Upper lobe of left lung (tissue), 6 donors: ENCODE results near the gene KRT7. TPM values are rescaled to one million over a fixed set of nuclear protein-coding genes. Genes with fewer than 3 reads are reported as not detected.
A peak's percentile ranks its signal among the peaks of the same experiment; 100 is the strongest.

Experiments
- ATAC-seq, 2 donors: fragments of 200-7000 bp; cut with Tn5 transposase; one replicate each; pipeline ENCODE4 v1.9.1; 2022; ENCODE audit warnings: mild to moderate bottlenecking in 2 of 2, moderate library complexity in 2 of 2; ENCODE audit not compliant: low FRiP score in 2 of 2
- DNase-seq, 2 donors: peaks; one replicate each; pipeline ENCODE4 v3.0.0-alpha.2; 2019 to 2020
- H3K27ac ChIP-seq, 4 donors: fragments of 200-600 bp; sonication (generic); one replicate each; pipeline ENCODE4 v1.5.1; 2016 to 2019
- H3K27me3 ChIP-seq, 4 donors: fragments of 200-600 bp; sonication (generic); one replicate each; pipeline ENCODE4 v1.5.1; 2017 to 2019
- H3K36me3 ChIP-seq, 4 donors: fragments of 200-600 bp; sonication (generic); one replicate each; pipeline ENCODE4 v1.5.1; 2016 to 2019
- H3K4me1 ChIP-seq, 4 donors: fragments of 200-600 bp; sonication (generic); one replicate each; pipeline ENCODE4 v1.5.1; 2018 to 2019
- H3K4me3 ChIP-seq, 4 donors: fragments of 200-600 bp; sonication (generic); one replicate each; pipeline ENCODE4 v1.5.1; 2017 to 2019; ENCODE audit warnings: mild to moderate bottlenecking in 2 of 4, moderate library complexity in 1 of 4
- H3K9me3 ChIP-seq, 4 donors: fragments of 200-600 bp; sonication (generic); one replicate each; pipeline ENCODE4 v1.5.1; 2018 to 2019
- EP300 ChIP-seq, 4 donors: sonication (generic); formaldehyde crosslinking; IDR thresholded peaks; one replicate each; pipeline ENCODE4 v1.5.1; 2017; ENCODE audit warnings: antibody characterized with exemption in 4 of 4, control low read depth in 2 of 4
- POLR2A ChIP-seq, 4 donors: fragments of 450-650 bp; IDR thresholded peaks; one replicate each; pipeline ENCODE4 v1.5.1; 2016 to 2017; ENCODE audit warnings: antibody characterized with exemption in 4 of 4, mild to moderate bottlenecking in 2 of 4
- POLR2AphosphoS5 ChIP-seq, 2 donors: sonication (generic); formaldehyde crosslinking; IDR thresholded peaks; one replicate each; pipeline ENCODE4 v1.5.1; 2017; ENCODE audit warnings: antibody characterized with exemption in 2 of 2
- WGBS, 2 donors: methylation state at CpG; one replicate each; pipeline ENCODE4 v1.1.5; 2017 to 2018; 5-methylcytosine and 5-hydroxymethylcytosine counted together
- total RNA-seq, 6 donors: library from RNA; depleted of rRNA in 4 of 6; stranded (reverse); fragments of >200 nt in 4 of 6; gene quantifications; one replicate each; pipeline versions ENCODE4 v1.1.0 to v1.2.1, GENCODE V29; 2016 to 2021
- TF ChIP-seq, protein P1 (sequence below), 6 experiments: fragments of 450-650 bp in 4 of 6; fragments of 200-600 bp in 2 of 6; sonication (generic) in 2 of 6; IDR thresholded peaks; one replicate each; pipeline ENCODE4 v1.5.1; 2016 to 2019; ENCODE audit warnings: antibody characterized with exemption in 6 of 6
- donor health status: DM: no; HTN: no; CAD: no; lungs with moderate emphysema.
- donor health status: DM: no; HTN: yes; CAD: no; lungs with severe emphysema.

The KRT7 gene
- total RNA-seq, 6 donors from 2014 or later: 247 to 1,279 (median 821) TPM

DNA sequence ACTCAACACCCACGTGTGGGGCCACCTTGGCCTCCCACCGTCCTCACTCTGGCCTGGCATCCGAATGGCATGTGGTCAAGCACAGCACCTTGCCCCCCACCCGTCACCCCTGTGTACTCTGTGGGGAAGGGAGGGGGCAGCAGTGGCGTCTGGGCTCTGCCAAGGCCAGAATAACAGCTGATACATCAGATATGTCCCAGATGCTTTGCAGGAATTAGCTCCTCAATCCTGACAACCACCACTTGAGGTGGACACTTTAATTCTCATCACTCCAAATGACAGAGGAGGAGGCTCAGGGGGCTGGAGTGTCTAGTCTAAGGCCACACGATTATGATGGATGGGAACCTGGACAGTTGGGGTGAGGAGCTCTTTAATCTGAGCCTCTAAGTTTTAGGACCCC, 39.5 kb upstream of the KRT7 start:
- 47 to 54% methylated on average over 3 to 6 of the region's 6 CpGs for WGBS, 2 donors
- H3K9me3 ChIP-seq: no peaks in the 10 kb centered on the region
- no peaks in the 10 kb centered on the region for H3K36me3 ChIP-seq
- DNase-seq (no peak), ATAC-seq (no peak)
- no peak overlapping the region for H3K4me3 ChIP-seq
- no peaks in the 10 kb centered on the region for H3K27me3 ChIP-seq
- TF ChIP-seq POLR2A (IDR thresholded peaks at IDR 0.05) (no peak), EP300 (IDR thresholded peaks at IDR 0.05) (no peak), POLR2AphosphoS5 (IDR thresholded peaks at IDR 0.05) (no peak)
- TF ChIP-seq, protein P1, sequence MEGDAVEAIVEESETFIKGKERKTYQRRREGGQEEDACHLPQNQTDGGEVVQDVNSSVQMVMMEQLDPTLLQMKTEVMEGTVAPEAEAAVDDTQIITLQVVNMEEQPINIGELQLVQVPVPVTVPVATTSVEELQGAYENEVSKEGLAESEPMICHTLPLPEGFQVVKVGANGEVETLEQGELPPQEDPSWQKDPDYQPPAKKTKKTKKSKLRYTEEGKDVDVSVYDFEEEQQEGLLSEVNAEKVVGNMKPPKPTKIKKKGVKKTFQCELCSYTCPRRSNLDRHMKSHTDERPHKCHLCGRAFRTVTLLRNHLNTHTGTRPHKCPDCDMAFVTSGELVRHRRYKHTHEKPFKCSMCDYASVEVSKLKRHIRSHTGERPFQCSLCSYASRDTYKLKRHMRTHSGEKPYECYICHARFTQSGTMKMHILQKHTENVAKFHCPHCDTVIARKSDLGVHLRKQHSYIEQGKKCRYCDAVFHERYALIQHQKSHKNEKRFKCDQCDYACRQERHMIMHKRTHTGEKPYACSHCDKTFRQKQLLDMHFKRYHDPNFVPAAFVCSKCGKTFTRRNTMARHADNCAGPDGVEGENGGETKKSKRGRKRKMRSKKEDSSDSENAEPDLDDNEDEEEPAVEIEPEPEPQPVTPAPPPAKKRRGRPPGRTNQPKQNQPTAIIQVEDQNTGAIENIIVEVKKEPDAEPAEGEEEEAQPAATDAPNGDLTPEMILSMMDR (IDR thresholded peaks at IDR 0.05): no peak
- H3K4me1 ChIP-seq: peaks cover 55 to 74% (median 65%) of the 10 kb centered on the region in 4 donors
- H3K27ac ChIP-seq: peak overlapping the region; percentile 66 to 88 (median 78)

DNA sequence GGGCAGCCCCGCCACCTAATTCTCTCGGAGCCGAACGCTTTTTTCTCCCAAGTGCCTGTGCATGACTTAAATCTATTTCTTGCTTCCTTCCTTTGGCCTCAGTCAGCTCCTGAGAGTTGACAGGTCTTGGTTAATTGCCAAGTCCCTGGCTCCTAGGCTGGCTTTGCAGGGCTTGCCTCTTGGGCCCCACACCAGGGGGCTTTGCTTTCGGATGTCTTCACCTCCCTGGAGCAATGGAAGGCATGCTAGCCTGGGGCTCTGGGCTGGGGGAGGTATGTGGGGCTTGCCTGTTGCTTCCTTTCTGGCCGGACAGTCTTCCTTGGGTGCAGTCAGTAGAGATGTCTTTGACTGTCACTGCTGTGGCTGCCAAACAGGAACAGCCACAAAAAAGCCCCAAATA, 39.1 kb upstream of the KRT7 start:
- DNase-seq (no peak), ATAC-seq (no peak)
- peak overlapping the region; percentile 26 to 88 (median 78) for H3K27ac ChIP-seq
- TF ChIP-seq POLR2A (IDR thresholded peaks at IDR 0.05): no peak
- TF ChIP-seq EP300 (IDR thresholded peaks at IDR 0.05): no peak
- no peaks in the 10 kb centered on the region for H3K9me3 ChIP-seq
- H3K36me3 ChIP-seq: no peaks in the 10 kb centered on the region
- WGBS, 2 donors: 22 to 40% methylated on average over 6 of the region's 6 CpGs
- H3K4me3 ChIP-seq: no peak overlapping the region
- peaks cover 60 to 76% (median 69%) of the 10 kb centered on the region in 4 donors for H3K4me1 ChIP-seq
- no peaks in the 10 kb centered on the region for H3K27me3 ChIP-seq

DNA sequence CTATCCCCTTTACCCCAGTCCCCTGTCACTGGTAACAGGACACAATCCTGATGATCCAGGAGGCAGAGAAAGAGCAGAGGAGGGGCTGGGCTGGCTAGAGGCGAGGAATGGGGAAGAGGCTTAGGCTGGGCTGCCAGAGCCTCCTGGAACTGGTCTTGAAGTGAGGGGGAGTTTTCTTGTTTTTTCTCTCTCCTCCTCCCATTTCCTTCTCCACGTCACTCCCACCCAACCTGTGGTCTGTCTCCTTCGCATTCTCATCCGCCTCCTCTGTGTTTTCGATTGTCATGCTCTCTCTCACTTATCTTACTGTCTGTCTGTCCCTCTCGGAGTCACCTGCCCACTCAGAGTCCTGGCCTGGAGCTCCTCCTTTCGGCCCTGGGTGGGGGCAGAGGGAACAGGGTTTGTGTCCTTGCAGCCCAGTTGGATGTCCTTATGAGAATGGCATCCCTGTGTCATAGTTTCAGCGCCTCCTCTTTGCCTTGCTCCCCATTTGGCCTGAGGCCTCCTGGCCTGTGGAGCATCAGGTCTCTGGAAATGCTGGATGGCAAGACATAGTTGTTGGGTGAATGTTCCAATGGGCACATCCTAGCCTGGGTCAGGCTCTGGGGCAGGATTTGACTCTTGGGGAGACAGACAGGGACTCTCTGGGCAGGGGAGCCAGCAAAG, 37.8 kb upstream of the KRT7 start:
- no peak overlapping the region for H3K4me3 ChIP-seq
- ATAC-seq (no peak), DNase-seq (no peak)
- H3K36me3 ChIP-seq: no peaks in the 10 kb centered on the region
- no peak for TF ChIP-seq EP300 (IDR thresholded peaks at IDR 0.05)
- TF ChIP-seq POLR2AphosphoS5 (IDR thresholded peaks at IDR 0.05): no peak
- TF ChIP-seq POLR2A (IDR thresholded peaks at IDR 0.05): no peak
- TF ChIP-seq, protein P1 (IDR thresholded peaks at IDR 0.05): no peak
- H3K4me1 ChIP-seq: peaks cover 65 to 79% (median 74%) of the 10 kb centered on the region in 4 donors
- no peaks in the 10 kb centered on the region for H3K9me3 ChIP-seq
- WGBS, 2 donors: 67 to 69% methylated on average over 7 to 8 of the region's 8 CpGs
- peak overlapping the region; percentile 26 to 88 (median 74) for H3K27ac ChIP-seq
- no peaks in the 10 kb centered on the region for H3K27me3 ChIP-seq

DNA sequence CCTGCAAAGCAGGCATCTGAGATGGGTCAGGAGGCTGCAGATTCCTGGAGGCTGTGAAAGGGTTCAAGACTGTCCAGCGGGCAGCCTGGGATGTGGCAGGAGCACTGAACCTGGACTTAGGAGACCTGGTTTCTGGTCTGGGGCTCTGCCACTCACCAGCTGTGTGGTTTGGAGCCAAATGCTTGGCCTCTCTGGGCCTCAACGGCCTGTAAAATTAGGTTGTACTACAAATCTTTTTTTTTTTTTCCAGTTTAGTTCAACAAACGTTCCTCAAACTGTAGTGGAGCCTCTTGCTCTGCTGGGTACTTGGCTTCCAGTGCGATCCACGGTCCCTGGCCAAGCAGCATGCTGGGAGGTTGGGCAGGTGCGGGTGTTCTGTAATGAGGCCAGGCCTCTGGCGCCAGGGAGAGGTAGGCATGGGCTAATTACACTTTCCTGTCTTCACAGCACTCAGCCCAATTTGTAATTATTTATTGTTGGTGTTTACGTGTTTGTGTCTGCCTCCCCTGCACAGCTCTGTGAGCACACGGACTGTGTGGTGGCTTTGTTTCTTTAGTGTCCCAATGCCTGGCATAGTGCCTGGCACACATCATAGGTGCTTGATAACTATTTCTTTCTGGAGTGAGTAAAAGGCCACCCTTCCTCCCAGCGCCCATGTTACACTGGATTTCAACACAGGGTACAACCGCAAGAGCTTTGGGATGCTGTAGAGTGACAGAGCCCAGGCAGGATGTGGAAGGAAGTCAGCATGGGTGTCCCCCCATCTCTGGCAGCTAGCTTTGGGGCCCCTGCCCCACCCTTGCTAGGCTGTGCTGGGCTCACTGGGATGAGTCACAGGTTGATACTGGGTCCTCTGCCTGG, 35.4 kb upstream of the KRT7 start:
- peak; percentile 56 to 68 for TF ChIP-seq POLR2AphosphoS5 (IDR thresholded peaks at IDR 0.05)
- TF ChIP-seq, protein P1 (IDR thresholded peaks at IDR 0.05): no peak
- TF ChIP-seq POLR2A (IDR thresholded peaks at IDR 0.05): no peak
- peak in 1 of 4 donors; percentile 66 for TF ChIP-seq EP300 (IDR thresholded peaks at IDR 0.05)

More for the DNA sequence above, 35.4 kb upstream of the KRT7 start:
- peak overlapping the region; percentile 75 to 86 (median 82) for H3K27ac ChIP-seq
- DNase-seq (peak in 1 of 2 donors; percentile 89), ATAC-seq (peak; percentile 71 to 77)
- H3K36me3 ChIP-seq: no peaks in the 10 kb centered on the region
- H3K27me3 ChIP-seq: no peaks in the 10 kb centered on the region
- H3K4me3 ChIP-seq: no peak overlapping the region
- H3K4me1 ChIP-seq: peaks cover 55 to 76% (median 68%) of the 10 kb centered on the region in 4 donors
- WGBS, 2 donors: 36 to 53% methylated on average over 11 of the region's 11 CpGs
- no peaks in the 10 kb centered on the region for H3K9me3 ChIP-seq
